NCI-H2081 (cell line): ENCODE data around the gene TNRC18.
"Not testable (repeated sequence)": the region's sequence is repeated elsewhere in the genome, so short reads cannot be mapped to it uniquely, and the experiment has no call there.

Experiments used
- DNase-seq, 2 experiments: peaks; one replicate each; lab custom pipeline; 2025; lab: John Stamatoyannopoulos, UW

Gene TNRC18

GRCh38 chr7:5315761-5316160, 107.9 kb downstream of the TNRC18 start:
- no peak for DNase-seq

GRCh38 chr7:5314864-5315263, 108.8 kb downstream of the TNRC18 start:
- no peak for DNase-seq

- DNase-seq = not testable (repeated sequence)
Measured at GRCh38 chr7:5313076-5313885, 110.4 kb downstream of the TNRC18 start.

- DNase-seq = not testable (repeated sequence)
Measured at GRCh38 chr7:5312276-5313070, 111.2 kb downstream of the TNRC18 start.

GRCh38 chr7:5310822-5311405, 112.7 kb downstream of the TNRC18 start:
- no peak for DNase-seq

GRCh38 chr7:5309146-5309545, 114.5 kb downstream of the TNRC18 start:
- no peak for DNase-seq

- DNase-seq = not testable (repeated sequence)
Measured at GRCh38 chr7:5307221-5308142, 116.2 kb downstream of the TNRC18 start.

- not testable (repeated sequence) for DNase-seq
Measured at GRCh38 chr7:5305050-5305449, 118.6 kb downstream of the TNRC18 start.

- DNase-seq = no peak
Measured at GRCh38 chr7:5303591-5304505, 119.8 kb downstream of the TNRC18 start.

GRCh38 chr7:5303061-5303460, 120.6 kb downstream of the TNRC18 start:
- no peak for DNase-seq

- no peak for DNase-seq
Measured at GRCh38 chr7:5302577-5302976, 121.1 kb downstream of the TNRC18 start.

GRCh38 chr7:5300366-5300765, 123.3 kb downstream of the TNRC18 start:
- DNase-seq = no peak

- DNase-seq = no peak
Measured at GRCh38 chr7:5296611-5297226, 126.9 kb downstream of the TNRC18 start.

- no peak for DNase-seq
Measured at GRCh38 chr7:5296015-5296610, 127.5 kb downstream of the TNRC18 start.

GRCh38 chr7:5295039-5296014, 128.3 kb downstream of the TNRC18 start:
- no peak for DNase-seq

GRCh38 chr7:5294169-5294987, 129.3 kb downstream of the TNRC18 start:
- no peak for DNase-seq

- DNase-seq = not testable (repeated sequence)
Measured at GRCh38 chr7:5291711-5292335, 131.8 kb downstream of the TNRC18 start.
